ENCODE measurements around the gene SORCS2. TPM values are rescaled to one million over a fixed set of nuclear protein-coding genes. Genes with fewer than 3 reads are reported as not detected.

SORCS2 gene
- total RNA-seq, 1 experiment from 2014 or later: 0.15 TPM

- POLR2A ChIA-PET: no interaction called here
- Histone ChIP-seq H3K36me3 (ENCODE audit: control insufficient read depth, insufficient read depth, low read length) (no peaks in the 10 kb centered on the region), H3K4me3 (ENCODE audit: low read depth in 2 of 2, low read length in 2 of 2) (no peak overlapping the region), H3K27me3 (ENCODE audit: control insufficient read depth, insufficient read depth, low read length) (no peaks in the 10 kb centered on the region; the same call in 1 of the 2 replicates), H3K9me3 (ENCODE audit: control insufficient read depth, insufficient read depth, low read depth, low read length) (peaks cover 6% of the 10 kb centered on the region; the same call in 1 of the 2 replicates), H3K4me1 (ENCODE audit: control insufficient read depth, insufficient read depth, low read length) (no peaks in the 10 kb centered on the region), H3K27ac (ENCODE audit: low read length) (no peak overlapping the region)
- CTCF ChIA-PET: no interaction called here
- in situ Hi-C loops (cut with HindIII; ENCODE audit: low pct_unique_long_range_greater_than_20kb, low sequenced_read_pairs): no loop called here
- TF ChIP-seq SIN3A (IDR thresholded peaks at IDR 0.05; ENCODE audit: borderline replicate concordance, insufficient read depth, low read depth, low read length) (no peak), TCF7L2 (IDR thresholded peaks at IDR 0.05; ENCODE audit: low read depth, low read length) (no peak), CTCF (IDR thresholded peaks at IDR 0.05) (no peak), REST (IDR thresholded peaks at IDR 0.05; ENCODE audit: insufficient read depth in 1 of 2, low read depth in 2 of 2, low read length in 1 of 2) (no peak), POLR2AphosphoS5 (IDR thresholded peaks at IDR 0.05; ENCODE audit: low read depth, low read length) (no peak)
- DNase-seq (ENCODE audit: low read depth, low spot score) (no peak), ATAC-seq (no peak)
- no TSS peak for BruUV-seq (replicated peaks)
- intact Hi-C loops (cut with micrococcal nuclease; ENCODE audit: unreplicated experiment): no loop called here
Measured at GRCh38 chr4:7183780-7184460, 8.4 kb upstream of the SORCS2 start.

GRCh38 chr4:7185487-7186030 is 6.8 kb upstream of the SORCS2 start:
- CTCF ChIA-PET: interaction anchor here (0.6 to 1.4 kb wide), 2 partner anchors 9 to 121 kb away, joined by 3 read pairs; no protein-coding TSS in a partner anchor
- no peaks in the 10 kb centered on the region for H3K9me3 ChIP-seq (ENCODE audit: control insufficient read depth, insufficient read depth, low read depth, low read length)
- in situ Hi-C loops (cut with HindIII; ENCODE audit: low pct_unique_long_range_greater_than_20kb, low sequenced_read_pairs): no loop called here
- no peaks in the 10 kb centered on the region for H3K36me3 ChIP-seq (ENCODE audit: control insufficient read depth, insufficient read depth, low read length)
- H3K4me1 ChIP-seq (ENCODE audit: control insufficient read depth, insufficient read depth, low read length): no peaks in the 10 kb centered on the region
- TF ChIP-seq REST (IDR thresholded peaks at IDR 0.05; ENCODE audit: insufficient read depth in 1 of 2, low read depth in 2 of 2, low read length in 1 of 2): no peak
- TF ChIP-seq CTCF (IDR thresholded peaks at IDR 0.05): no peak
- TF ChIP-seq SIN3A (IDR thresholded peaks at IDR 0.05; ENCODE audit: borderline replicate concordance, insufficient read depth, low read depth, low read length): no peak
- TF ChIP-seq TCF7L2 (IDR thresholded peaks at IDR 0.05; ENCODE audit: low read depth, low read length): no peak
- TF ChIP-seq POLR2AphosphoS5 (IDR thresholded peaks at IDR 0.05; ENCODE audit: low read depth, low read length): no peak
- BruUV-seq (replicated peaks): no TSS peak
- no peak overlapping the region for H3K4me3 ChIP-seq (ENCODE audit: low read depth in 2 of 2, low read length in 2 of 2)
- POLR2A ChIA-PET: no interaction called here
- intact Hi-C loops (cut with micrococcal nuclease; ENCODE audit: unreplicated experiment): no loop called here
- no peaks in the 10 kb centered on the region; the same call in 1 of the 2 replicates for H3K27me3 ChIP-seq (ENCODE audit: control insufficient read depth, insufficient read depth, low read length)
- ATAC-seq: no peak
- H3K27ac ChIP-seq (ENCODE audit: low read length): no peak overlapping the region
- DNase-seq (ENCODE audit: low read depth, low spot score): no peak

All from Panc1 (cell line).